Body of pancreas (tissue), 4 donors: ENCODE data around the gene CTIF. TPM values are rescaled to one million over a fixed set of nuclear protein-coding genes. Genes with fewer than 3 reads are reported as not detected.
A peak's percentile ranks its signal among the peaks of the same experiment; 100 is the strongest.

ENCODE experiments used
- ATAC-seq: fragments of 150-250 bp; one replicate; pipeline ENCODE4 v1.9.1; 2016
- DNase-seq, 4 donors: peaks; one replicate each; pipeline ENCODE4 v3.0.0-alpha.2; 2019
- H3K27ac ChIP-seq, 4 donors: fragments of 200-600 bp; sonication (generic); 1 replicate in 3 of 4; 2 replicates in 1 of 4; pipeline versions ENCODE4 v1.5.1 to v1.6.1; 2016 to 2019; ENCODE audit warnings: mild to moderate bottlenecking in 1 of 4, mixed read lengths in 1 of 4, moderate library complexity in 1 of 4
- H3K27me3 ChIP-seq, 2 donors: fragments of 200-600 bp; sonication (generic); one replicate each; pipeline ENCODE4 v1.6.0; 2016; ENCODE audit warnings: mild to moderate bottlenecking in 1 of 2
- H3K36me3 ChIP-seq, 2 donors: fragments of 200-600 bp; sonication (generic); replicated peaks in 1 of 2; 2 replicates each; pipeline ENCODE4 v1.5.1; 2016; ENCODE audit warnings: low read depth in 2 of 2; ENCODE audit not compliant: insufficient read depth in 1 of 2
- H3K4me1 ChIP-seq: fragments of 200-600 bp; sonication (generic); one replicate; pipeline ENCODE4 v1.6.0; 2016
- H3K4me3 ChIP-seq, 2 donors: fragments of 200-600 bp; sonication (generic); 1 replicate in 1 of 2; 2 replicates in 1 of 2; pipeline ENCODE4 v1.5.1; 2016 to 2019
- H3K9me3 ChIP-seq, 3 donors: fragments of 200-600 bp; sonication (generic); 1 replicate in 2 of 3; 2 replicates in 1 of 3; pipeline ENCODE4 v1.5.1; 2016
- POLR2A ChIP-seq, 3 donors: fragments of 450-650 bp; IDR thresholded peaks; one replicate each; pipeline ENCODE4 v1.6.1; 2016; ENCODE audit warnings: antibody characterized with exemption in 3 of 3, mild to moderate bottlenecking in 2 of 3
- WGBS, 2 donors: methylation state at CpG; one replicate each; pipeline ENCODE4 v1.1.5; 2017; 5-methylcytosine and 5-hydroxymethylcytosine counted together
- intact Hi-C: fragments of 100-400 bp; cut with DNase I; formaldehyde crosslinking; loops from one replicate; pipeline ENCODE4 v1.15.1; 2023
- total RNA-seq, 2 donors: library from RNA; depleted of rRNA; stranded (reverse); fragments of >200 nt; gene quantifications; one replicate each; pipeline ENCODE4 v1.1.0, GENCODE V29; 2016
- TF ChIP-seq, protein P1 (sequence below), 7 experiments: fragments of 450-650 bp in 4 of 7; fragments of 200-600 bp in 3 of 7; sonication (generic) in 3 of 7; IDR thresholded peaks; one replicate each; pipeline ENCODE4 v1.5.1; 2016 to 2019; ENCODE audit warnings: antibody characterized with exemption in 7 of 7

Gene CTIF
- total RNA-seq, 2 donors from 2014 or later: 18.7 to 24.4 TPM

DNA sequence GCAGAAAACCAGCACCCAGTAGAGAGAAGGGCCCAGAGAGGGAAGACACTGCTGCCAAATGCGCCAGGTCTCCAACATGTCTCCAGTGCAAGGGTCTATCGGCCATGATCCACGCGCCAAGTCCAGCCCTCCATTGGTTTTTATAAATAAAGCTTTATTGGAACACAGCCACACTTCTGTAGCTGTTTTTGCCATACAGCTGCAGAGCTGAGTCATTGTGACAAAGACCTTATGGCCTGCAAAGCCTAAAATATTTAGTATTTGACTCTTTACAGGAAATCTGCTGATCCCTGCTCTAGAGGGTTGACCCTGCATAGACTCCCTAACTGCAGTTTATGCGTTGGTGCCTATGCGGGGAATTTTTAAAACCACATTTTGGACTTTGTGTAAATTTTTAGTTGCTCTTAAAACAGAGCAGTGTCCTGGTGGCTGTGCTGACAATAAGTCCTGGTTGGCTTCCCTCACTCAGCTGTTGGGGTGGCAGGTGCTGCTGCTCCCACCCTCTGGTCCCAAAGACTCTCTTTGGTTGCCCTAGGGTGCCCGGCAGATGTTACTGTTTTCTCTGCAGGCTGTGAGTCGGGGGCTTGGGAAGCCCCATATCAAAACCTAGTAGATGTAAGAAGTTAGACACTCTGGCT lies 154.9 kb downstream of the CTIF start:
- no peak overlapping the region for H3K4me3 ChIP-seq
- DNase-seq (no peak), ATAC-seq (no peak)
- no peaks in the 10 kb centered on the region for H3K4me1 ChIP-seq
- H3K9me3 ChIP-seq: no peaks in the 10 kb centered on the region
- intact Hi-C loops: no loop called here
- WGBS, 2 donors: 93 to 97% methylated on average over 8 of the region's 8 CpGs
- H3K36me3 ChIP-seq: no peaks in the 10 kb centered on the region
- TF ChIP-seq POLR2A (IDR thresholded peaks at IDR 0.05): no peak
- TF ChIP-seq, protein P1, sequence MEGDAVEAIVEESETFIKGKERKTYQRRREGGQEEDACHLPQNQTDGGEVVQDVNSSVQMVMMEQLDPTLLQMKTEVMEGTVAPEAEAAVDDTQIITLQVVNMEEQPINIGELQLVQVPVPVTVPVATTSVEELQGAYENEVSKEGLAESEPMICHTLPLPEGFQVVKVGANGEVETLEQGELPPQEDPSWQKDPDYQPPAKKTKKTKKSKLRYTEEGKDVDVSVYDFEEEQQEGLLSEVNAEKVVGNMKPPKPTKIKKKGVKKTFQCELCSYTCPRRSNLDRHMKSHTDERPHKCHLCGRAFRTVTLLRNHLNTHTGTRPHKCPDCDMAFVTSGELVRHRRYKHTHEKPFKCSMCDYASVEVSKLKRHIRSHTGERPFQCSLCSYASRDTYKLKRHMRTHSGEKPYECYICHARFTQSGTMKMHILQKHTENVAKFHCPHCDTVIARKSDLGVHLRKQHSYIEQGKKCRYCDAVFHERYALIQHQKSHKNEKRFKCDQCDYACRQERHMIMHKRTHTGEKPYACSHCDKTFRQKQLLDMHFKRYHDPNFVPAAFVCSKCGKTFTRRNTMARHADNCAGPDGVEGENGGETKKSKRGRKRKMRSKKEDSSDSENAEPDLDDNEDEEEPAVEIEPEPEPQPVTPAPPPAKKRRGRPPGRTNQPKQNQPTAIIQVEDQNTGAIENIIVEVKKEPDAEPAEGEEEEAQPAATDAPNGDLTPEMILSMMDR (IDR thresholded peaks at IDR 0.05): no peak
- no peak overlapping the region for H3K27ac ChIP-seq
- H3K27me3 ChIP-seq: no peaks in the 10 kb centered on the region

DNA sequence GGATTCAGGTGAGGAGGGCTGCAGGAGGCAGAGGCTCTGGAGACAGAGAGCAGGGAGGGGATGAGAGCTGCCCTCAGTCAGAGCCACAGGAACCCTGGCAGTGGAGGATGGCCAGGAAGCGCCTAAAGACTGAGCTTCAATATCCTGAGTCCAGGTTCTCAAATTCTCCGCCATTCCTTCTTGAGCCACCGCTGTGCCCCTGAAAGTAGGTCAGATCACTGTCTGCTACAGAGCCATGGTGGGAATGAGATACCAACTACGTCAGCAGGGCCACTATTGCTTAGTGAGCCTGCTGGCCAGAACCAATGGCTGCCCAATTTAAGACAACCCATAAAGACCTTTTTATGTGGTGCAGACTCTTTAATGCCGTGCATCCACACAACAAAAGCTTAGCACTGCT lies 155.5 kb downstream of the CTIF start:
- intact Hi-C loops: no loop called here
- no peak for DNase-seq

DNA sequence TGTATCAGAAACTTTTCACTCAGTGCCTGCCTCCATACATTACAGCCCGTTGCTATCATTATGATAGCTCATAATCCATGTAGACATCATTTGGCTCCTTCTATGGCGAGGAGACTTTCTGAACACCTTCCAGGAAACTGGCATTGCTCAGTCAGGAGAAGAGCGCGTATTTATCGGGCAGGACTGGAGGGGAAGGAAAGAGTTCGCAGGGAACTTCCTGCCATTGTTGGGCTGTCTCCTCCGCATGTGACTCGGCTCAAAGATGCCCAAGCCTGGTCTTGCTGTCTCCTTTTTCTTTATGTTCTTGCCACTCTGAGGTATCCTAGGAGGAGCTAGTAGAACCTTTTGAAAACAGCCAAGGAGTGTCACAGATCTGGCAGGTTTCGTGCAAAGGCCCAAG lies 156.8 kb downstream of the CTIF start:
- Histone ChIP-seq H3K4me3 (no peak overlapping the region), H3K27me3 (no peaks in the 10 kb centered on the region), H3K9me3 (no peaks in the 10 kb centered on the region), H3K27ac (no peak overlapping the region), H3K4me1 (no peaks in the 10 kb centered on the region), H3K36me3 (no peaks in the 10 kb centered on the region)
- DNase-seq (no peak), ATAC-seq (peak; percentile 35)
- WGBS, 2 donors: 80 to 94% methylated on average over 9 of the region's 9 CpGs
- TF ChIP-seq, protein P1 (IDR thresholded peaks at IDR 0.05): no peak
- TF ChIP-seq POLR2A (IDR thresholded peaks at IDR 0.05): no peak
- intact Hi-C loops: no loop called here

More for the DNA sequence above, 155.5 kb downstream of the CTIF start:
- Histone ChIP-seq H3K4me3 (no peak overlapping the region), H3K36me3 (no peaks in the 10 kb centered on the region), H3K9me3 (no peaks in the 10 kb centered on the region), H3K27ac (no peak overlapping the region), H3K4me1 (no peaks in the 10 kb centered on the region), H3K27me3 (no peaks in the 10 kb centered on the region)
- 94 to 97% methylated on average over 5 of the region's 5 CpGs for WGBS, 2 donors
- no peak for TF ChIP-seq POLR2A (IDR thresholded peaks at IDR 0.05)
- TF ChIP-seq, protein P1 (IDR thresholded peaks at IDR 0.05): no peak
- ATAC-seq: no peak

DNA sequence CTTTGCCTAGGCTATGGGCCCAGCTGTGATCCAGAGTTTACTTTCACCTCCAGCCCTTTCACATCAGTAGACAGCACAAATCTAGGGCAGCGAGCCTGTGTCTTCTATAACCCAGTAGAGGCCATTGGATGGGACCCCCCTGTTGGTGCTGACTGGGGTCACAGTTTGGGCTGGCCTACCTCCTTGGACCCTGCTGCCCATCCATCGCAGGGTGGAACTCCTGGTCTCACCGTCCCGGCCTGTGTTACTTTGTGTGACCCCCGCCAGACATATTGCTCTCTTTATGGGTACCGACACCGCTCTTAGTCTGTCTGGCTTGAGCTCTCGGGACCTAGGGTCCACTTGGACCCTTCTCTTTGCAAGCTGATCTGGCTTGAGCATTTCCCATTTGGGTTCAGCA lies 157.4 kb downstream of the CTIF start:
- no peak overlapping the region for H3K27ac ChIP-seq
- no peaks in the 10 kb centered on the region for H3K9me3 ChIP-seq
- H3K36me3 ChIP-seq: no peaks in the 10 kb centered on the region
- H3K27me3 ChIP-seq: no peaks in the 10 kb centered on the region
- no peak overlapping the region for H3K4me3 ChIP-seq
- intact Hi-C loops: no loop called here
- H3K4me1 ChIP-seq: no peaks in the 10 kb centered on the region
- ATAC-seq: no peak
- no peak for TF ChIP-seq POLR2A (IDR thresholded peaks at IDR 0.05)
- TF ChIP-seq, protein P1 (IDR thresholded peaks at IDR 0.05): no peak
- DNase-seq: no peak
- 94 to 95% methylated on average over 8 of the region's 8 CpGs for WGBS, 2 donors

DNA sequence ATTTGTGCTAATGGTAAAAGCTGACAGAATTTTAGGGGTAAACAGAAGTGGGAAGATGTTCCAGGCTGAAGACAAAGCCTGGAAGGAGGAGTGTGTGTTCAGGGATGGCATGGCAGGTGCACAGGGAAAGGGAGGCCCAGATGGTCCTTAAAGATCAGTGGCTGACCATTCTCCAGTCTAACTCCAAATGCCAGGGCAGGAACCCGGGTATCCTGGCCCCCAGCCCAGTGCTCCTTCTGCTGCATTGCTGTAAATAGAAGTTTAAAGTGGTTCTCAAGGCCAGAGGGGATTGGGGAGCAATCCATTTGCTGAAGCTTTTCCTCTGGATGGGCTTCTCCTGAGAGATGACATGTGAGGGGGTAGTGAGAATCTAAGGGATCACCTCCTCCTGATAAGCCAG lies 158.6 kb downstream of the CTIF start:
- DNase-seq (no peak), ATAC-seq (no peak)
- intact Hi-C loops: no loop called here
- no peak for TF ChIP-seq POLR2A (IDR thresholded peaks at IDR 0.05)
- TF ChIP-seq, protein P1 (IDR thresholded peaks at IDR 0.05): no peak
- Histone ChIP-seq H3K9me3 (no peaks in the 10 kb centered on the region), H3K27me3 (no peaks in the 10 kb centered on the region), H3K4me1 (no peaks in the 10 kb centered on the region), H3K36me3 (no peaks in the 10 kb centered on the region), H3K27ac (no peak overlapping the region), H3K4me3 (no peak overlapping the region)
- WGBS, 2 donors: 43 to 50% methylated on average over 1 of the region's 1 CpG
